GM12878 (cell line): ENCODE measurements around the gene POLD2. TPM values are rescaled to one million over a fixed set of nuclear protein-coding genes. Genes with fewer than 3 reads are reported as not detected.

Experiments
- ATAC-seq: fragments of 200-7000 bp; cut with Tn5 transposase; 3 replicates; pipeline ENCODE4 v1.9.1; 2020; ENCODE audit warnings: mild to moderate bottlenecking, moderate library complexity
- BruUV-seq: library from RNA; stranded (reverse); fragments of 400-500 nt; replicated peaks from 2 replicates; lab custom pipeline; 2021; lab: Mats Ljungman, UMichigan
- CTCF ChIA-PET: fragments of 300-600 bp; sonication (Branson Sonifier 250); formaldehyde crosslinking; extraction: SDS; loops from one replicate; lab custom pipeline; 2021; ENCODE audit warnings: inconsistent platforms; lab: Yijun Ruan, JAX
- POLR2A ChIA-PET: fragments of 350-600 bp; formaldehyde crosslinking; extraction: SDS; loops from one replicate; lab custom pipeline; 2021; ENCODE audit warnings: inconsistent platforms; lab: Charles Lee
- RAD21 ChIA-PET: fragments of 300-600 bp; sonication (Branson Sonifier 250); formaldehyde crosslinking; loops from one replicate; lab custom pipeline; 2023; ENCODE audit warnings: antibody characterized with exemption; ENCODE audit not compliant: unreplicated experiment; lab: Charles Lee
- SMC1A ChIA-PET: fragments of 300-600 bp; sonication (Branson Sonifier 250); formaldehyde crosslinking; loops from one replicate; lab custom pipeline; 2023; ENCODE audit not compliant: unreplicated experiment, uncharacterized antibody; lab: Charles Lee
- DNase-seq: peaks from one replicate; pipeline ENCODE4 v3.0.0-alpha.2; 2011; ENCODE audit warnings: low read depth, low spot score
- FAIRE-seq: peaks from 3 replicates; lab custom pipeline; 2011; peaks lifted over from hg19 to GRCh38; lab: Jason Lieb, UNC
- H2AFZ ChIP-seq: 2 replicates; pipeline ENCODE4 v1.6.0; 2011; ENCODE audit warnings: low read depth, low read length, control low read depth; ENCODE audit not compliant: control insufficient read depth
- H3K27ac ChIP-seq: 2 replicates; pipeline ENCODE4 v1.5.1; 2011; ENCODE audit warnings: control low read depth; ENCODE audit not compliant: control insufficient read depth, insufficient read depth
- H3K27me3 ChIP-seq, 2 experiments: replicated peaks in 1 of 2; 2 replicates each; pipeline versions ENCODE4 v1.6.0 to v1.6.1; 2011; ENCODE audit warnings: low read length in 1 of 2; ENCODE audit not compliant: control insufficient read depth in 2 of 2, insufficient read depth in 2 of 2
- H3K36me3 ChIP-seq, 2 experiments: 2 replicates each; pipeline ENCODE4 v1.5.1; 2011; ENCODE audit warnings: low read length in 1 of 2; ENCODE audit not compliant: control insufficient read depth in 2 of 2, insufficient read depth in 2 of 2
- H3K4me1 ChIP-seq: 2 replicates; pipeline ENCODE4 v1.6.1; 2011; ENCODE audit warnings: mild to moderate bottlenecking, low read length, moderate library complexity, mixed read lengths; ENCODE audit not compliant: control insufficient read depth, insufficient read depth
- H3K4me2 ChIP-seq: 2 replicates; pipeline ENCODE4 v1.6.0; 2011; ENCODE audit warnings: control low read depth; ENCODE audit not compliant: control insufficient read depth, insufficient read depth
- H3K4me3 ChIP-seq: fragments of 200-600 bp; sonication (generic); 2 replicates; pipeline ENCODE4 v1.5.1; 2016
- H3K79me2 ChIP-seq: 2 replicates; pipeline ENCODE4 v1.6.0; 2011; ENCODE audit warnings: low read length; ENCODE audit not compliant: control insufficient read depth, insufficient read depth
- H3K9ac ChIP-seq: 2 replicates; pipeline ENCODE4 v1.8.0; 2011; ENCODE audit warnings: low read length, control low read depth, mixed read lengths; ENCODE audit not compliant: control insufficient read depth, insufficient read depth
- H3K9me3 ChIP-seq: replicated peaks from 3 replicates; pipeline ENCODE4 v1.5.1; 2011; ENCODE audit warnings: mild to moderate bottlenecking, low read length; ENCODE audit not compliant: control insufficient read depth, insufficient read depth
- H4K20me1 ChIP-seq: 2 replicates; pipeline ENCODE4 v1.6.0; 2011; ENCODE audit not compliant: control insufficient read depth, insufficient read depth
- GABPA ChIP-seq: IDR thresholded peaks from 2 replicates; pipeline ENCODE4 v1.6.1; 2014; ENCODE audit warnings: antibody characterized with exemption, low read depth, mild to moderate bottlenecking, inconsistent platforms
- GATAD2B ChIP-seq: fragments of 450-650 bp; conservative IDR thresholded peaks from 2 replicates; pipeline ENCODE4 v1.6.1; 2017; ENCODE audit warnings: low read depth, mild to moderate bottlenecking, moderate library complexity
- IRF4 ChIP-seq: IDR thresholded peaks from 2 replicates; pipeline ENCODE4 v1.6.1; 2011; ENCODE audit warnings: low read depth, low read length
- NFIC ChIP-seq: IDR thresholded peaks from 2 replicates; pipeline ENCODE4 v1.6.1; 2012; ENCODE audit warnings: low read depth, mild to moderate bottlenecking, inconsistent platforms, low read length, moderate library complexity
- NFXL1 ChIP-seq: fragments of 450-650 bp; IDR thresholded peaks from 2 replicates; pipeline ENCODE4 v1.6.1; 2017; ENCODE audit warnings: antibody characterized with exemption, mild to moderate bottlenecking, borderline replicate concordance
- POLR2A ChIP-seq: IDR thresholded peaks from 2 replicates; pipeline ENCODE4 v1.6.1; 2011; ENCODE audit warnings: low read depth, mild to moderate bottlenecking, low read length
- POLR2AphosphoS2 ChIP-seq: IDR thresholded peaks from 2 replicates; pipeline ENCODE4 v1.6.1; 2011; ENCODE audit warnings: low read depth, mild to moderate bottlenecking, low read length, improper control_type of control experiment, moderate library complexity
- SP1 ChIP-seq: IDR thresholded peaks from one replicate; pipeline ENCODE4 v1.6.1; 2011; ENCODE audit warnings: low read depth, low read length
- STAT3 ChIP-seq: IDR thresholded peaks from 2 replicates; pipeline ENCODE4 v1.6.1; 2011; ENCODE audit warnings: low read depth, low read length, improper control_type of control experiment
- ZNF384 ChIP-seq: IDR thresholded peaks from 2 replicates; pipeline ENCODE4 v1.6.1; 2012; ENCODE audit warnings: low read depth, mild to moderate bottlenecking, low read length, improper control_type of control experiment, borderline replicate concordance
- WGBS: methylation state at CpG from one replicate; pipeline ENCODE4 v1.1.6; 2016; ENCODE audit warnings: low lambda C conversion rate; ENCODE audit not compliant: insufficient replicate concordance, insufficient coverage; ENCODE audit errors: missing lambda C conversion rate; 5-methylcytosine and 5-hydroxymethylcytosine counted together
- in situ Hi-C: fragments of 300-500 bp; cut with MboI; formaldehyde crosslinking; loops from 9 replicates; pipeline ENCODE4 v1.14.3; 2018; ENCODE audit warnings: mixed read lengths
- intact Hi-C: fragments of 100-400 bp; cut with micrococcal nuclease; formaldehyde crosslinking; loops from one replicate; pipeline ENCODE4 v1.14.2; 2022; ENCODE audit not compliant: unreplicated experiment
- polyA plus RNA-seq, 11 experiments: library from polyadenylated mRNA; depleted of rRNA in 4 of 11; unstranded in 6 of 11; stranded (reverse) in 5 of 11; fragments of >200 nt; fragmentation: Nextera tagmentation in 4 of 11; fragmentation: Illumina TruSeq in 1 of 11; extraction: Ambion mirVana in 4 of 11; extraction: Trizol in 1 of 11; gene quantifications; 1 replicate in 1 of 11; 2 replicates in 10 of 11; pipeline versions ENCODE4 v1.2.1 to v1.2.3, GENCODE V29; 2011 to 2016; ENCODE audit warnings: inconsistent platforms in 2 of 11, missing spikeins in 2 of 11, low read depth in 1 of 11
- total RNA-seq, 4 experiments: library from RNA; depleted of rRNA in 3 of 4; stranded (reverse); fragments of >200 nt in 3 of 4; fragmentation: Illumina TruSeq in 1 of 4; extraction: Trizol in 1 of 4; gene quantifications; 2 replicates each; pipeline versions ENCODE4 v1.2.1 to v1.2.3, GENCODE V29; 2013 to 2021
- TF ChIP-seq, protein P1 (sequence below): IDR thresholded peaks from 2 replicates; pipeline ENCODE4 v1.6.1; 2011; ENCODE audit warnings: low read depth, low read length, improper control_type of control experiment, borderline replicate concordance
- TF ChIP-seq, protein P2 (sequence below): fragments of 450-650 bp; IDR thresholded peaks from 2 replicates; pipeline ENCODE4 v1.6.1; 2017; ENCODE audit warnings: mild to moderate bottlenecking, moderate library complexity
- TF ChIP-seq, protein P3 (sequence below): IDR thresholded peaks from 2 replicates; pipeline ENCODE4 v1.6.1; 2012; ENCODE audit warnings: low read depth, low read length, improper control_type of control experiment

Gene POLD2
- total and polyA plus RNA-seq, 10 of the 15 experiments (the other 5 are each of a cell fraction or from before 2014, with no cell fraction given) = 19.1 to 287 (median 169) TPM

DNA sequence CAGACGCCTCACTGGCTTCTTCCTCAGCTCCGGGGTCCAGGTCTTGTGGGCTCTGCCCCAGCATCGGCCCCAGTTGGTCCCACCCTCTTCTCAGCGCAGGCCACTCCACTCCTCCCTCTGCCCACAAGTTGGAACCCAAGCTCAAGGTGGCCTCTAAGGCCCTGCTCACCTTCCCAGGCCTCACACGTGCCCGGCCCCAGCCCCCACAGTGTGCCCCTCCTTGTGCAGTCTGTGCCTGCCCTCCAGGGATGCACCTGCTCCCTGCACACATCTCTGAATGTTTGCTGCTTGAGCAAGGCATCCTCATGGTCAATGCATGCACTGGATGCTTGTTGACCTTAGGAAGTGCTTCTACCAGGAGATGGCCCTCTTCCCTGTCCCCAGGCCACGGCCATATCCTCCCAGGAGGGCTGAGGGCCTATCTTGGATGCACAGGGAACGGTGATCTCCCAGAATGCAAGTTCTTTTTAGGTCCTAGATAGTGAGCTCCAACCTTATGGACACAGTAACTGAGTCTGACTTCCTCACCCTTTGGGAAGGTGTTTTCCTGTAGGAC is 26.9 kb downstream of the POLD2 start:
- BruUV-seq = no TSS peak
- TF ChIP-seq POLR2AphosphoS2 (no peak), GATAD2B (no peak), NFXL1 (no peak), STAT3 (no peak), ZNF384 (no peak), GABPA (no peak), POLR2A (no peak), IRF4 (no peak), NFIC (no peak), SP1 (no peak)
- TF ChIP-seq, protein P1, sequence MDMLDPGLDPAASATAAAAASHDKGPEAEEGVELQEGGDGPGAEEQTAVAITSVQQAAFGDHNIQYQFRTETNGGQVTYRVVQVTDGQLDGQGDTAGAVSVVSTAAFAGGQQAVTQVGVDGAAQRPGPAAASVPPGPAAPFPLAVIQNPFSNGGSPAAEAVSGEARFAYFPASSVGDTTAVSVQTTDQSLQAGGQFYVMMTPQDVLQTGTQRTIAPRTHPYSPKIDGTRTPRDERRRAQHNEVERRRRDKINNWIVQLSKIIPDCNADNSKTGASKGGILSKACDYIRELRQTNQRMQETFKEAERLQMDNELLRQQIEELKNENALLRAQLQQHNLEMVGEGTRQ = no peak
- TF ChIP-seq, protein P2, sequence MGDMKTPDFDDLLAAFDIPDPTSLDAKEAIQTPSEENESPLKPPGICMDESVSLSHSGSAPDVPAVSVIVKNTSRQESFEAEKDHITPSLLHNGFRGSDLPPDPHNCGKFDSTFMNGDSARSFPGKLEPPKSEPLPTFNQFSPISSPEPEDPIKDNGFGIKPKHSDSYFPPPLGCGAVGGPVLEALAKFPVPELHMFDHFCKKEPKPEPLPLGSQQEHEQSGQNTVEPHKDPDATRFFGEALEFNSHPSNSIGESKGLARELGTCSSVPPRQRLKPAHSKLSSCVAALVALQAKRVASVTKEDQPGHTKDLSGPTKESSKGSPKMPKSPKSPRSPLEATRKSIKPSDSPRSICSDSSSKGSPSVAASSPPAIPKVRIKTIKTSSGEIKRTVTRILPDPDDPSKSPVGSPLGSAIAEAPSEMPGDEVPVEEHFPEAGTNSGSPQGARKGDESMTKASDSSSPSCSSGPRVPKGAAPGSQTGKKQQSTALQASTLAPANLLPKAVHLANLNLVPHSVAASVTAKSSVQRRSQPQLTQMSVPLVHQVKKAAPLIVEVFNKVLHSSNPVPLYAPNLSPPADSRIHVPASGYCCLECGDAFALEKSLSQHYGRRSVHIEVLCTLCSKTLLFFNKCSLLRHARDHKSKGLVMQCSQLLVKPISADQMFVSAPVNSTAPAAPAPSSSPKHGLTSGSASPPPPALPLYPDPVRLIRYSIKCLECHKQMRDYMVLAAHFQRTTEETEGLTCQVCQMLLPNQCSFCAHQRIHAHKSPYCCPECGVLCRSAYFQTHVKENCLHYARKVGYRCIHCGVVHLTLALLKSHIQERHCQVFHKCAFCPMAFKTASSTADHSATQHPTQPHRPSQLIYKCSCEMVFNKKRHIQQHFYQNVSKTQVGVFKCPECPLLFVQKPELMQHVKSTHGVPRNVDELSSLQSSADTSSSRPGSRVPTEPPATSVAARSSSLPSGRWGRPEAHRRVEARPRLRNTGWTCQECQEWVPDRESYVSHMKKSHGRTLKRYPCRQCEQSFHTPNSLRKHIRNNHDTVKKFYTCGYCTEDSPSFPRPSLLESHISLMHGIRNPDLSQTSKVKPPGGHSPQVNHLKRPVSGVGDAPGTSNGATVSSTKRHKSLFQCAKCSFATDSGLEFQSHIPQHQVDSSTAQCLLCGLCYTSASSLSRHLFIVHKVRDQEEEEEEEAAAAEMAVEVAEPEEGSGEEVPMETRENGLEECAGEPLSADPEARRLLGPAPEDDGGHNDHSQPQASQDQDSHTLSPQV = no peak
- TF ChIP-seq, protein P3, sequence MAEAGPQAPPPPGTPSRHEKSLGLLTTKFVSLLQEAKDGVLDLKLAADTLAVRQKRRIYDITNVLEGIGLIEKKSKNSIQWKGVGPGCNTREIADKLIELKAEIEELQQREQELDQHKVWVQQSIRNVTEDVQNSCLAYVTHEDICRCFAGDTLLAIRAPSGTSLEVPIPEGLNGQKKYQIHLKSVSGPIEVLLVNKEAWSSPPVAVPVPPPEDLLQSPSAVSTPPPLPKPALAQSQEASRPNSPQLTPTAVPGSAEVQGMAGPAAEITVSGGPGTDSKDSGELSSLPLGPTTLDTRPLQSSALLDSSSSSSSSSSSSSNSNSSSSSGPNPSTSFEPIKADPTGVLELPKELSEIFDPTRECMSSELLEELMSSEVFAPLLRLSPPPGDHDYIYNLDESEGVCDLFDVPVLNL = no peak
- TF ChIP-seq, all 136 proteins: peak for 0
- H3K4me1 ChIP-seq = peaks cover 14% of the 10 kb centered on the region
- intact Hi-C loops = no loop called here
- no peaks in the 10 kb centered on the region for H3K9me3 ChIP-seq
- no peaks in the 10 kb centered on the region for H3K36me3 ChIP-seq
- H3K4me2 ChIP-seq = no peak overlapping the region
- ChIA-PET SMC1A (interaction anchor here (1.4 kb wide), 1 partner anchor 15 kb away, joined by 4 read pairs; no protein-coding TSS in a partner anchor), CTCF (interaction anchor here (1.4 to 2.8 kb wide), 2 partner anchors 12 to 29 kb away, joined by 3 to 9 read pairs; no protein-coding TSS in a partner anchor), POLR2A (no interaction called here), RAD21 (interaction anchor here (1.3 kb wide), 1 partner anchor 52 kb away, joined by 3 read pairs; the partner anchor contains the start of gene DBNL)
- H3K9ac ChIP-seq = no peak overlapping the region
- WGBS = 34% methylated on average over 8 of the region's 8 CpGs
- H3K27me3 ChIP-seq = no peaks in the 10 kb centered on the region
- ATAC-seq = no peak
- no peaks in the 10 kb centered on the region for H3K79me2 ChIP-seq
- FAIRE-seq = no peak
- H3K4me3 ChIP-seq = no peak overlapping the region
- no peak for DNase-seq
- no peaks in the 10 kb centered on the region for H4K20me1 ChIP-seq
- no peak overlapping the region for H2AFZ ChIP-seq
- in situ Hi-C loops = no loop called here
- no peak overlapping the region for H3K27ac ChIP-seq
